ENCODE results near the gene HLA-DPA1. TPM values are rescaled to one million over a fixed set of nuclear protein-coding genes. Genes with fewer than 3 reads are reported as not detected.
A peak's percentile ranks its signal among the peaks of the same experiment; 100 is the strongest.

The HLA-DPA1 gene
- total RNA-seq, 1 experiment from 2014 or later: 2.6 TPM

DNA sequence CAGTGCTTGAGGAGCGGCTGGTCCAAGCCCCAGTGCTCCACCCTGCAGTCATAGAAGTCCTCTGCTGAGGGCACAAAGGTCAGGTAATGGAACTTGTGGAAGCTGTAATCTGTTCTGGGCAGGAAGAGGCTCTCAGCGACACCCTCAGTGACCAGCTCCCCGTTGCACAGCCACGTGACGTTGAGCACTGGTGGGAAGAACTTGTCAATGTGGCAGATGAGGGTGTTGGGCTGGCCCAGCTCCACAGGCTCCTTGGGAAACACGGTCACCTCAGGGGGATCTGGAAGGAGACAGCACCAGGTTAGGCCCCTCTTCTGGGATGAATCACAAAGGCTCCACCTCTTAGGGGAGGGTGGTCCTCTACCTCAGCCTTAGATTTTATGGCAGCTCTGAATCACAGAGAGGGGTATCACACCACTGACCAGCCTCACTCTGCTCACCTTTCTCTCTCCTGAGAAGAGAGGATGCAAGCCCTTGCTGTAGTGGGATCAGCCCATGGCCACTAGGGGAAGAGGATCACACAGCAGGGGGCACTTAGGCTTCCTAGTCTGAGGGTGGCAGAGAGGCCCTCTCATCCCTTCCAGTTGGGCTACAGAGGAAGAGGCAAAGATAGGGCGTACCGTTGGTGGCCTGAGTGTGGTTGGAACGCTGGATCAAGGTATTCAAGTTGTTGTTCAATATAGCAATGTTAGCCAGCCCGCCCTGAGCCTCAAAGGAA lies 4.3 kb downstream of the HLA-DPA1 start:
- H2AFZ ChIP-seq (ENCODE audit: low read length): no peak overlapping the region
- no peak overlapping the region for H3K27ac Mint-ChIP-seq
- no peaks in the 10 kb centered on the region for H4K20me1 ChIP-seq (ENCODE audit: control insufficient read depth, insufficient read depth, insufficient read length)
- no peak overlapping the region for H4K91ac ChIP-seq (ENCODE audit: insufficient read length, low read depth, low read length)
- H3K23ac ChIP-seq (ENCODE audit: insufficient read length, low read depth, low read length): no peak overlapping the region
- no peaks in the 10 kb centered on the region for H3K23me2 ChIP-seq (ENCODE audit: insufficient read length, low read depth, low read length, poor library complexity, severe bottlenecking)
- no peak overlapping the region for H4K5ac ChIP-seq (ENCODE audit: insufficient read length, low read depth, low read length)
- no peak overlapping the region for H3T11ph ChIP-seq (ENCODE audit: low read length)
- 0 out of 3 replicates have a peak, but pooled peaks have one; percentile 11 for TF ChIP-seq CTCF (conservative IDR thresholded peaks at IDR 0.05)
- no peak overlapping the region for H2BK15ac ChIP-seq (ENCODE audit: low read depth, low read length)
- H3K27ac ChIP-seq (ENCODE audit: insufficient read length, low read depth, low read length): no peak overlapping the region
- H3K4me3 Mint-ChIP-seq: no peak overlapping the region
- no peak overlapping the region for H2BK5ac ChIP-seq (ENCODE audit: insufficient read length, low read length)
- no peaks in the 10 kb centered on the region for H3K79me1 ChIP-seq (ENCODE audit: insufficient read depth, low read depth, low read length, poor library complexity, severe bottlenecking)
- H3K9ac ChIP-seq (ENCODE audit: extremely low read depth, insufficient read length, low read length): no peak overlapping the region
- no peak overlapping the region for H3K18ac ChIP-seq (ENCODE audit: insufficient read length, low read depth, low read length)
- H2BK20ac ChIP-seq (ENCODE audit: low read depth, low read length, poor library complexity, severe bottlenecking): no peak overlapping the region
- peaks cover 0 to 5% (median 0%) of the 10 kb centered on the region in 3 experiments; a peak in 2 of 7 replicates for H3K36me3 Mint-ChIP-seq (ENCODE audit: insufficient read depth in 1 of 3, low read depth in 3 of 3)
- H3K14ac ChIP-seq (ENCODE audit: insufficient read depth, low read length): no peak overlapping the region
- peaks cover 10% of the 10 kb centered on the region for H3K27me3 Mint-ChIP-seq (ENCODE audit: low read depth)
- no peak for DNase-seq
- H3K9me3 ChIP-seq (ENCODE audit: control insufficient read depth, low read depth, low read length): no peaks in the 10 kb centered on the region
- H3K4me1 Mint-ChIP-seq: peaks cover 6 to 7% of the 10 kb centered on the region in 2 experiments; a peak in 3 of 4 replicates
- H4K8ac ChIP-seq (replicated peaks; ENCODE audit: insufficient read length, low read depth, low read length): no peak overlapping the region
- no CpG with 5 or more reads among the region's 10 CpGs for WGBS (ENCODE audit: extremely low coverage, insufficient read length, low lambda C conversion rate)
- no peak overlapping the region for H3K4ac ChIP-seq (ENCODE audit: low read depth, low read length)
- H2BK120ac ChIP-seq (ENCODE audit: low read depth, low read length, poor library complexity, severe bottlenecking): no peak overlapping the region
- no peak overlapping the region for H3K4me2 ChIP-seq (ENCODE audit: insufficient read depth, insufficient read length, low read length)
- H3K4me1 ChIP-seq (ENCODE audit: insufficient read depth, low read length): no peaks in the 10 kb centered on the region
- H2AK5ac ChIP-seq (ENCODE audit: insufficient read length, low read length): no peak overlapping the region
- peaks cover 5 to 6% of the 10 kb centered on the region in 2 experiments; a peak in 4 of 5 replicates for H3K9me3 Mint-ChIP-seq
- H3K56ac ChIP-seq (ENCODE audit: insufficient read length, low read depth, low read length): no peak overlapping the region
- no peaks in the 10 kb centered on the region for H3K79me2 ChIP-seq (ENCODE audit: insufficient read depth, low read length)
- no peak overlapping the region for H2BK12ac ChIP-seq (ENCODE audit: insufficient read length, low read depth, low read length)
- H3K27me3 ChIP-seq (ENCODE audit: insufficient read depth, low read length): no peaks in the 10 kb centered on the region

Measured in H9 (cell line).